ENCODE data around the gene POF1B.
"Not testable (repeated sequence)": the region's sequence is repeated elsewhere in the genome, so short reads cannot be mapped to it uniquely, and the experiment has no call there.

Gene POF1B

DNA sequence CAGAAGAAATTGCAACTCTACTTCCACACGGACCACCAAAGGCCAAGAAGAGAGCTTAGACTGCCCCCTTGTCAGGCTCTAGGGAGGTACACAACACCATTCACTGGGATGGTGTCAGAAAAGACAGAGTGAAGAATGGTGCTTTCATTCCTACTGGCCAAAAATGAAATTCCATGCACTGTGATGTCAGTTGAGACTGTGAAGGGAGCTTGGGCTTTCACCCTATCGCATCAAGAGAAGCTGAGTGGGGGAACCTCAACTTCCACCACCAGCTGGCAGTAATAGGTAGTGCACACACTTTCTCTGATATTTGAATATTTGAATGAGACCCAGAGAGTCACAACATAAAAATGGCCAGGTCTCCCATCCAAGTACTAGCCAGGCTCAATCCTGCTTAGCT is 69.7 kb downstream of the POF1B start:
- Mint-ChIP-seq H3K9me3 (no peaks in the 10 kb centered on the region), H3K27me3 (no peaks in the 10 kb centered on the region), H3K4me3 (no peak overlapping the region), H3K27ac (no peak overlapping the region), H3K4me1 (ENCODE audit: low read depth) (no peaks in the 10 kb centered on the region), H3K36me3 (ENCODE audit: low read depth) (no peaks in the 10 kb centered on the region)

DNA sequence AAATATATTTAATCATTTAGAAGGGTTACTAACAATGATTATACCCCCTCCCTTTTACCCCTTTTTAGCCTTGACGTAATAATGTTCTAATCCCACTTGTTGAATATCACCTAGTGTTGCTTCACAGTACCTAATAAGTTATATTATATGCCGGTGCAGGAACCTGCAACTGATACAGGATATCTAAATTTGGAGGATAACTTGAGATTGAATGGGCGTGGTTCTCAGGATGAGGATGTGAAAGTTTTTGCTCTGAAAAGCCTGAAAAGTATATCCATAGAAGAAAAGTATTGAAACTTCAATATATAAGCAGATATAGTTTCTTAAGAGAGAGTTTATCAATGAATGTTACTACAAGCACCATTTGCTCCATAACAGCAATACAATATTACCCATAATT is 75.9 kb downstream of the POF1B start:
- Mint-ChIP-seq H3K36me3 (ENCODE audit: low read depth) (no peaks in the 10 kb centered on the region), H3K4me1 (ENCODE audit: low read depth) (no peaks in the 10 kb centered on the region), H3K27me3 (no peaks in the 10 kb centered on the region), H3K9me3 (no peaks in the 10 kb centered on the region), H3K27ac (no peak overlapping the region), H3K4me3 (no peak overlapping the region)

DNA sequence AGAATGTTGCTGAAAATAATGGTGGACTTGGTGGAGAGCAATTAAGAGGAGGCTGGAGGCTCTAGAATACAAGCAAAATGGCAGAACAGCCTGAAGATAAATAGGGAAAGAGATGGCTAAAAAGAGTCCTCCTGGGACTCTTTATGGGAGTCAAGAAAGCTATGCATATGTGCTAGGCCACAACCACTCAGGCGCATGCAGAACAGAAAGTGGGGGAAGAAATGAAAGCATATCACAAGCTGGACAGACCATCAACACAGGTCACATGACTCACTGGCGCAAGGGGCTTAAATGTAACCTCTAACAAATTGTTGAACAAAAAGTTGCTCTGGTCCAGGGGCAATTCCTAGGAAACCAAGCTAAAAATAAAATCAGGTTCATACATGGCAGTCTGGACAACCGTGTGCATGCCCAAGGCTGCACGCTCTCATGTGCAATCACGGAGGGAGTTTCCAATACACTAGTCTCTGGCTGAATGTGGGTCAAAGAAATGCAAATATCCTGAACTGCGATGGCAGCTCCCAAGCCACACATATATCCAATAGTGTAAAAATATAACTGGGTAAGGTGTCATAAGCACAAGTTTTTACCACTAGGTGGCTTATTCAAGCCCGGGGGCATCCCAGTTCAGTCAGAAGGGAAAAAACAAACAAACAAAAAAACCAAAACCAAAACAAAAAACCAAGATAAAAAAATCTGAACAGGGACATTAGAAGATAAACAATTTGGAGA is 90.3 kb downstream of the POF1B start:
- H3K4me1 Mint-ChIP-seq (ENCODE audit: low read depth), result no peaks in the 10 kb centered on the region
- peaks cover 12% of the 10 kb centered on the region for H3K9me3 Mint-ChIP-seq
- no peaks in the 10 kb centered on the region for H3K36me3 Mint-ChIP-seq (ENCODE audit: low read depth)
- no peak overlapping the region for H3K27ac Mint-ChIP-seq
- H3K4me3 Mint-ChIP-seq, result no peak overlapping the region
- no peaks in the 10 kb centered on the region for H3K27me3 Mint-ChIP-seq

DNA sequence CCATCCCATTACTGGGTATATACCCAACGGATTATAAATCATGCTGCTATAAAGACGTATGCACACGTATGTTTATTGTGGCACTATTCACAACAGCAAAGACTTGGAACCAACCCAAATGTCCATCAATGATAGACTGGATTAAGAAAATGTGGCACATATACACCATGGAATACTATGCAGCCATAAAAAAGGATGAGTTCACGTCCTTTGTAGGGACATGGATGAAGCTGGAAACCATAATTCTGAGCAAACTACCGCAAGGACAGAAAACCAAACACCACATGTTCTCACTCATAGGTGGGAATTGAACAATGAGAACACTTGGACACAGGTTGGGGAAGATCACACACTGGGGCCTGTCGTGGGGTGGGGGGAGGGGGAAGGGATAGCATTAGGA is 94.2 kb downstream of the POF1B start:
- H3K4me3 Mint-ChIP-seq; H3K27ac Mint-ChIP-seq; H3K4me1 Mint-ChIP-seq (ENCODE audit: low read depth); H3K27me3 Mint-ChIP-seq; H3K36me3 Mint-ChIP-seq (ENCODE audit: low read depth); H3K9me3 Mint-ChIP-seq: not testable (repeated sequence)

GRCh38 chrX:85244450-85245211 is 134.8 kb downstream of the POF1B start:
- Mint-ChIP-seq H3K4me1 (ENCODE audit: low read depth) (peaks cover 13% of the 10 kb centered on the region), H3K36me3 (ENCODE audit: low read depth) (no peaks in the 10 kb centered on the region), H3K27me3 (peaks cover 9% of the 10 kb centered on the region), H3K9me3 (no peaks in the 10 kb centered on the region), H3K27ac (peak overlapping the region; percentile 58), H3K4me3 (peak overlapping the region; percentile 84)

DNA sequence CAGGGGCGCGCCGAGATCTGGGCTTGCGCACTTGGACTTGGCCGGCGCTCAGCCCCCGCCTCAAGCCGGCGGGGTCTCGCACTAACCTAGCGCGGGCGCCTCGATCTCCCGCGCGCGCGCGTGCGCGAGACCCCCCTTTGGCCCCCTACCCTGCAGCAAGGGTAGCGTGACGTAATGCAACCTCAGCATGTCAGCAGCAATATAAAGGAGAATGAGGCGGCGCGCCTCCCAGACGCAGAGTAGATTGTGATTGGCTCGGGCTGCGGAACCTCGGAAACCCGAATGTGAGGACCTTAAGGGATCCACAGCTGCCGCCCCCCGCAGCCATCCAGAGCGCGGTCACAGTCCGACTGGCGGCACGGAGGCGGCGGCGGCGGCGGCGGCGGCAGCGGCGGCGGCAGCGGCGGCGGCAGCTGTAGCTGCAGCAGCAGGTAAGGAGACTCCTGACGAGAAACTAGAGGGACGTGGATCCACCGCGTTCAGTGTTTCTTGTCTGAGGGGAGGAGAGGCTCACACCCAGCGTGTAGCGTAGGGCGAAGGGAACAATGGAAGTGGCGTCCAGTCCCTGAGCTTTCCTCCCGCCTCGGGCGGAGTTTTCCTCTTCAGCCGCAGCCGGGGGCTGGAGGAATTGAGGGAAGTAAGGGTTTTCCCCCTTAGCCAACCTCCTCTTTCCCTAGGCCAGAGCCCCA is 135.6 kb downstream of the POF1B start, which contains the start of the genes SATL1 and ZNF711:
TSS of gene SATL1 (minus strand) at position 19 of the 689 bp plus-strand sequence. CDS start 134,811 bp downstream, outside the sequence.
TSS of gene ZNF711 (plus strand) at position 231 of the 689 bp plus-strand sequence. CDS start 3,582 bp downstream, outside the sequence.
- Mint-ChIP-seq H3K36me3 (ENCODE audit: low read depth) (no peaks in the 10 kb centered on the region), H3K4me1 (ENCODE audit: low read depth) (peaks cover 13% of the 10 kb centered on the region), H3K9me3 (no peaks in the 10 kb centered on the region)

DNA sequence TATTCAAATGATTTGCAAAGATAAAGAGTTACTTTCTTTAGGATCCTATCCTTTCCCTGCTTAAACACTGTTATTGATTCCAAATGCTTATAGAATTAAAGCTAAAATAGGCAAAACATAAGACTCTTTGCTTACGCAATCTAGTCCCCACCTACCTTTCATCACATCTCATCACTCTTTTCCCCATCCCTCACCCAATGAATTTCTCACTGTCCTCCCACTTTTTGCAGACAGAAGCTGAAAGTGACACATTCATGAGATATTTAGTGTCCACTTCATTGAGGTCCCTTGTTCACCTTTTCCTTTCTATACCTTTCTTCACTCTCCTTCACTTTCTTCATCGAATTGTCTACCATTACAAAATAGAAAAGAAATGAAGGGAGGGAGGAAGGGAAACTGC is 136.3 kb downstream of the POF1B start:
- Mint-ChIP-seq H3K27ac (no peak overlapping the region), H3K4me1 (ENCODE audit: low read depth) (peaks cover 13% of the 10 kb centered on the region), H3K4me3 (peak overlapping the region; percentile 84), H3K36me3 (ENCODE audit: low read depth) (no peaks in the 10 kb centered on the region), H3K9me3 (no peaks in the 10 kb centered on the region), H3K27me3 (peaks cover 9% of the 10 kb centered on the region)

More for the DNA sequence above, 135.6 kb downstream of the POF1B start, which contains the start of the genes SATL1 and ZNF711:
- Mint-ChIP-seq H3K27ac (peak within 1 kb of the TSS; percentile 58), H3K27me3 (peaks cover 9% of the 10 kb centered on the region), H3K4me3 (peak within 1 kb of the TSS; percentile 84)
